ENCODE measurements around the gene GTF2F2. TPM values are rescaled to one million over a fixed set of nuclear protein-coding genes. Genes with fewer than 3 reads are reported as not detected.

GTF2F2 gene
- polyA plus RNA-seq, 2 donors, result 15.1 to 19.0 TPM

DNA sequence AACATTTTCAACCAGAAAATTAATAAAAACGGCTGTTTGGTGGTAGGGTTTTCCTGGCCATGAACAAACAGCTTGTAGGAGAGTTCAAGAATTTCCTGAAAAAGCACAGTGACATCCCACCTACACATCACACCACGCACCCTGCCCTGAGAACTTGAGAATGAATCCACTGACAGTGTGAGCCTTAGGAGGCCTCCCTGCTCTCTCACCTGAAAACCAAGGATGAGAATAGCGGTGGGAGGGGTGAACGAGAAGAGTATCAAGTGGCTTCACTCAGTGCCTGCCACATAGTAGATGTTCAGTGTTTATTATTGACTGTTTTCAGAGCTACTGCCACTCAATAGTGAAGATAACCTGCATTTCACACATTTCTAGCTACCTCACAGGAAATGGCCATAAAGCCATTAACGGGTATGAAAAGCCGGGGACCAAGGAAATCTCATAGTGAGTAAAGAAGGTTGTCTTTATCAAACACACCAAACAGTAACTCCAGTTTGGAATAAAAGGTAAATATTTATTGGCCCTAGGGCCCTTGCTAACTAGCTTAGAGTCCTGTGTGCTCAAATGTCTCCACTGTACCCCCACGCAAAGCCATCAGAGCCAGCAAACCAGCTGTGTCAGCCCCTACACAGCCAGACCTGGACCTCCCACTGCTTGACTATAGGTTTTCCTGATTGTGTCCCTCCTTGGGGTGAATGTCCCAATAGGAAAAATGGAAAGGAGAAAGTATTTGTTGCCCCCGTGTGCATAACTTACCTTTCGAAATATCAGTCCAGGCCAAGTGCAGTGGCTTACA, 180.1 kb downstream of the GTF2F2 start:
- no peaks in the 10 kb centered on the region for H3K9me3 ChIP-seq (ENCODE audit: control insufficient read depth in 2 of 2, insufficient read depth in 1 of 2, low read depth in 1 of 2, low read length in 1 of 2)
- H3K27ac ChIP-seq (ENCODE audit: low read depth in 2 of 2, low read length in 1 of 2), result no peak overlapping the region
- 61 to 64% methylated on average over 9 of the region's 9 CpGs for WGBS, 2 donors
- H3K27me3 ChIP-seq (ENCODE audit: control insufficient read depth in 1 of 2, insufficient read depth in 2 of 2, low read length in 2 of 2), result no peaks in the 10 kb centered on the region
- no peaks in the 10 kb centered on the region for H3K4me1 ChIP-seq (ENCODE audit: control insufficient read depth in 2 of 2, insufficient read depth in 2 of 2, low read length in 1 of 2)
- H3K4me3 ChIP-seq (ENCODE audit: low read depth in 1 of 2, low read length in 2 of 2), result no peak overlapping the region
- no peaks in the 10 kb centered on the region for H3K36me3 ChIP-seq (ENCODE audit: control insufficient read depth in 2 of 2, insufficient read depth in 2 of 2, low read length in 1 of 2)

DNA sequence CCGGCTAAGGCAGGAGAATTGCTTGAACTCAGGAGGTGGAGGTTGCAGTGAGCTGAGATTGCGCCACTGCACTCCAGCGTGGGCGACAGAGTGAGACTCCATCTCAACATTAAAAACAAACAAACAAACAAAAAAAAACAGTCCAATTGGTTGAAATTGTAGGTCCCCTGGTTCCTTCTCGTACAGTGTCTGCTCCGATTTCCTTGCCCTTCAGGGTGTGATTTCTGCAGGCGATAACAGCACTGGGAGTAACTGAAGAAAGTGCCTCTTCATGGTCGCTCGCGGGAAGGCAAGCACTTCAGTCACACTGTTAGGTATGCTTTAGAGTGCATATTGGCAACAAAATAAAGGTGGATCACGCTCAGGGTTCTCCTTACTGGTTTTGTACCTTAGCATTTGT, 181.0 kb downstream of the GTF2F2 start:
- no peaks in the 10 kb centered on the region for H3K4me1 ChIP-seq (ENCODE audit: control insufficient read depth in 2 of 2, insufficient read depth in 2 of 2, low read length in 1 of 2)

DNA sequence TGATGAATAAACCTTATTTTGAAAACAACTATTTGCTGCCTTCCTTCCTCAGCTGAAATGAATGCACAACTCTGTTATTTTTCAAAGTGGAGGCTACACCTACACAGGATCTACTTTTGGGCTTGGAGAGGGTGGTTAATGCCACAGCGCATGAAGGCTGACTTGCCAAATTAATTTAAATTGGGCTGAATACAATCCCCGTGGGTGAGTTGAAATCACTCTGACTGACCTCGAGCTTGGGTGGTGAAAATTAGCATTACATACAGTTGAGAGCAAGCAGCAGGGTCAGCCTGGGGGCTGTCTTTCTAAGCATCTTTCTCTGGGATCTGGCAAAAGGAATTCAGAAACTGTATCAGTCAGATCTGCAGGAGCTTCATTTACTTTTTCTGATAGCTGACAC, 182.2 kb downstream of the GTF2F2 start:
- Histone ChIP-seq H3K9me3 (ENCODE audit: control insufficient read depth in 2 of 2, insufficient read depth in 1 of 2, low read depth in 1 of 2, low read length in 1 of 2) (no peaks in the 10 kb centered on the region), H3K36me3 (ENCODE audit: control insufficient read depth in 2 of 2, insufficient read depth in 2 of 2, low read length in 1 of 2) (no peaks in the 10 kb centered on the region), H3K4me1 (ENCODE audit: control insufficient read depth in 2 of 2, insufficient read depth in 2 of 2, low read length in 1 of 2) (no peaks in the 10 kb centered on the region), H3K4me3 (ENCODE audit: low read depth in 1 of 2, low read length in 2 of 2) (no peak overlapping the region), H3K27ac (ENCODE audit: low read depth in 2 of 2, low read length in 1 of 2) (no peak overlapping the region), H3K27me3 (ENCODE audit: control insufficient read depth in 1 of 2, insufficient read depth in 2 of 2, low read length in 2 of 2) (no peaks in the 10 kb centered on the region)
- 38% methylated on average over 3 of the region's 3 CpGs for WGBS, 2 donors

More for the DNA sequence above, 181.0 kb downstream of the GTF2F2 start:
- 77 to 83% methylated on average over 11 of the region's 11 CpGs for WGBS, 2 donors
- H3K9me3 ChIP-seq (ENCODE audit: control insufficient read depth in 2 of 2, insufficient read depth in 1 of 2, low read depth in 1 of 2, low read length in 1 of 2), result no peaks in the 10 kb centered on the region
- H3K4me3 ChIP-seq (ENCODE audit: low read depth in 1 of 2, low read length in 2 of 2), result no peak overlapping the region
- H3K27me3 ChIP-seq (ENCODE audit: control insufficient read depth in 1 of 2, insufficient read depth in 2 of 2, low read length in 2 of 2), result no peaks in the 10 kb centered on the region
- H3K36me3 ChIP-seq (ENCODE audit: control insufficient read depth in 2 of 2, insufficient read depth in 2 of 2, low read length in 1 of 2), result no peaks in the 10 kb centered on the region
- H3K27ac ChIP-seq (ENCODE audit: low read depth in 2 of 2, low read length in 1 of 2), result no peak overlapping the region

DNA sequence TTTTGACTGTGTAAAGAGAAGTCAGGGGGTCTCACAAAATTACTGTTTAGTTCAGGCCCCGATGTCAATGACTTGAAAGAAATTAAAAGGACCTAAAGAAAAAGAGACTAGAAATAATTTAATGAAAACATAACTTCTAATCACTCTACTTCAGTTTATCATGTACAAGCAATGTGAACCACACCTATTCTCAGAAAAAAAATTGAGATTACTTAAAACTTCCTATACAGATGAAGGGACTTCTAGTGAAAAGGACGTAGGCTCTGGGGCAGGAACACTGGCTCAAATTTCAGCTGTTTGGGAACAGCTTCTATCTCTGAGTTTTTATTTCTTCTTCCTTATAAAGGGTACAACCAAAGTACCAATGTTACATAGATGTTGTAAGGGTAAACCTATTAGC, 182.7 kb downstream of the GTF2F2 start:
- Histone ChIP-seq H3K27me3 (ENCODE audit: control insufficient read depth in 1 of 2, insufficient read depth in 2 of 2, low read length in 2 of 2) (no peaks in the 10 kb centered on the region), H3K4me3 (ENCODE audit: low read depth in 1 of 2, low read length in 2 of 2) (no peak overlapping the region), H3K27ac (ENCODE audit: low read depth in 2 of 2, low read length in 1 of 2) (no peak overlapping the region), H3K4me1 (ENCODE audit: control insufficient read depth in 2 of 2, insufficient read depth in 2 of 2, low read length in 1 of 2) (no peaks in the 10 kb centered on the region), H3K9me3 (ENCODE audit: control insufficient read depth in 2 of 2, insufficient read depth in 1 of 2, low read depth in 1 of 2, low read length in 1 of 2) (no peaks in the 10 kb centered on the region), H3K36me3 (ENCODE audit: control insufficient read depth in 2 of 2, insufficient read depth in 2 of 2, low read length in 1 of 2) (no peaks in the 10 kb centered on the region)
- WGBS, 2 donors, result 75 to 83% methylated on average over 2 of the region's 2 CpGs

DNA sequence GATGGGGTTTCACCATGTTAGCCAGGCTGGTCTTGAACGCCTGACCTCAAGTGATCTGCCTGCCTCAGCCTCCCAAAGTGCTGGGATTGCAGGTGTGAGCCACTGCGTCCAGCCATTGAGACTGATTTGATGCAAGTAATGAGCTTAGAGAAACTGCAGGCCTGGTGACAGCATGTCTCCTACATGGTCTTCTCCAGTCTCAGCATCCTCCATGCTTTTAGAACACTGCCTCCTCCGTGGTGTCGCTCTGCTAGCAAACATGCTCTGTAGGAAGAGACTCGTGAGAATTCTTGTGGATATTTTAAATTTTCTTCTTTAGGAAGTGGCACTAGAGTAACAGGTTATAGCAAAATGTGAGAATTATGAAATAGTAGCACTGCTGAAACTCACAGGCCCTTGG, 183.6 kb downstream of the GTF2F2 start:
- no peaks in the 10 kb centered on the region for H3K9me3 ChIP-seq (ENCODE audit: control insufficient read depth in 2 of 2, insufficient read depth in 1 of 2, low read depth in 1 of 2, low read length in 1 of 2)
- no peaks in the 10 kb centered on the region for H3K36me3 ChIP-seq (ENCODE audit: control insufficient read depth in 2 of 2, insufficient read depth in 2 of 2, low read length in 1 of 2)
- no peaks in the 10 kb centered on the region for H3K27me3 ChIP-seq (ENCODE audit: control insufficient read depth in 1 of 2, insufficient read depth in 2 of 2, low read length in 2 of 2)
- no peak overlapping the region for H3K4me3 ChIP-seq (ENCODE audit: low read depth in 1 of 2, low read length in 2 of 2)
- H3K27ac ChIP-seq (ENCODE audit: low read depth in 2 of 2, low read length in 1 of 2), result no peak overlapping the region
- 82 to 86% methylated on average over 5 of the region's 5 CpGs for WGBS, 2 donors
- no peaks in the 10 kb centered on the region for H3K4me1 ChIP-seq (ENCODE audit: control insufficient read depth in 2 of 2, insufficient read depth in 2 of 2, low read length in 1 of 2)

DNA sequence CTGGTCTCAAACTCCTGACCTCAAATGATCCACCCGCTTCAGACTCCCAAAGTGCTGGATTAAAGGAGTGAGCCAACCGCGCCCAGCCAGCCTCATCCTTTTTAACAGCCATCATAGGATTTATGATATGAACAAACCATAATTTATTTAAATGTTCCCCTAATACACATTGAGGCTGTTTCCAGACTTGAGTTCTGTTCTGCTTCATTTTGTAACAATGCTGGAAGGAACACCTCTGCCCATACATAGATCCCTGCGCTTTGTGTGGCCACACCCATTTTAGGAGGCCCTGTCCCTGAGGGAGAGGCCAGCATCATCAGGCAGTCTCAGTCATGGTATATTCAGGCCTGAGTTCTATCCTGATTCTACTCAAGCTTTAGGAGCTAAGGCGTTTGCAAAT, 184.8 kb downstream of the GTF2F2 start:
- Histone ChIP-seq H3K36me3 (ENCODE audit: control insufficient read depth in 2 of 2, insufficient read depth in 2 of 2, low read length in 1 of 2) (no peaks in the 10 kb centered on the region), H3K27me3 (ENCODE audit: control insufficient read depth in 1 of 2, insufficient read depth in 2 of 2, low read length in 2 of 2) (no peaks in the 10 kb centered on the region), H3K27ac (ENCODE audit: low read depth in 2 of 2, low read length in 1 of 2) (no peak overlapping the region), H3K4me3 (ENCODE audit: low read depth in 1 of 2, low read length in 2 of 2) (no peak overlapping the region), H3K4me1 (ENCODE audit: control insufficient read depth in 2 of 2, insufficient read depth in 2 of 2, low read length in 1 of 2) (no peaks in the 10 kb centered on the region), H3K9me3 (ENCODE audit: control insufficient read depth in 2 of 2, insufficient read depth in 1 of 2, low read depth in 1 of 2, low read length in 1 of 2) (no peaks in the 10 kb centered on the region)
- 81 to 84% methylated on average over 5 of the region's 5 CpGs for WGBS, 2 donors

DNA sequence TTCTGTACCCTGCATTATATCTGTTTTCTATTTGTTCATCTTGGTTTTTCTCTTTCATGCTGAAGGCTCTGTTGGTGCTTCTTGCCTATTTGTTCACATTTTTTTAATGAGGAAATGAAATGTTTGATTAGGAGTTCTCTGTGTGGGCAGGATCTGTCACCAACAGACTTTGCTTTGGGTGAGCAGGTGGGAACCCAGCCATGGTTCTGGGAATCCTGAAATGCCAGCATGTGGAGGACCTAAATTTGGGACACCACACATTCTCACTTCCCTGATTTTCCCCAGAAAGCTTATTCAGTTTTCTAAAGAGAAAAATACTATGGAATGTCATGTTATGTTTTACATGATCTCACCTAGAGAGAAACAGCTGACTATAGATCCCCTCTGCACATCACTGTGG, 186.7 kb downstream of the GTF2F2 start:
- no peaks in the 10 kb centered on the region for H3K27me3 ChIP-seq (ENCODE audit: control insufficient read depth in 1 of 2, insufficient read depth in 2 of 2, low read length in 2 of 2)
- H3K36me3 ChIP-seq (ENCODE audit: control insufficient read depth in 2 of 2, insufficient read depth in 2 of 2, low read length in 1 of 2), result no peaks in the 10 kb centered on the region
- H3K4me3 ChIP-seq (ENCODE audit: low read depth in 1 of 2, low read length in 2 of 2), result no peak overlapping the region
- no peaks in the 10 kb centered on the region for H3K9me3 ChIP-seq (ENCODE audit: control insufficient read depth in 2 of 2, insufficient read depth in 1 of 2, low read depth in 1 of 2, low read length in 1 of 2)
- peaks cover 0 to 2% of the 10 kb centered on the region in 2 donors for H3K4me1 ChIP-seq (ENCODE audit: control insufficient read depth in 2 of 2, insufficient read depth in 2 of 2, low read length in 1 of 2)
- no peak overlapping the region for H3K27ac ChIP-seq (ENCODE audit: low read depth in 2 of 2, low read length in 1 of 2)

DNA sequence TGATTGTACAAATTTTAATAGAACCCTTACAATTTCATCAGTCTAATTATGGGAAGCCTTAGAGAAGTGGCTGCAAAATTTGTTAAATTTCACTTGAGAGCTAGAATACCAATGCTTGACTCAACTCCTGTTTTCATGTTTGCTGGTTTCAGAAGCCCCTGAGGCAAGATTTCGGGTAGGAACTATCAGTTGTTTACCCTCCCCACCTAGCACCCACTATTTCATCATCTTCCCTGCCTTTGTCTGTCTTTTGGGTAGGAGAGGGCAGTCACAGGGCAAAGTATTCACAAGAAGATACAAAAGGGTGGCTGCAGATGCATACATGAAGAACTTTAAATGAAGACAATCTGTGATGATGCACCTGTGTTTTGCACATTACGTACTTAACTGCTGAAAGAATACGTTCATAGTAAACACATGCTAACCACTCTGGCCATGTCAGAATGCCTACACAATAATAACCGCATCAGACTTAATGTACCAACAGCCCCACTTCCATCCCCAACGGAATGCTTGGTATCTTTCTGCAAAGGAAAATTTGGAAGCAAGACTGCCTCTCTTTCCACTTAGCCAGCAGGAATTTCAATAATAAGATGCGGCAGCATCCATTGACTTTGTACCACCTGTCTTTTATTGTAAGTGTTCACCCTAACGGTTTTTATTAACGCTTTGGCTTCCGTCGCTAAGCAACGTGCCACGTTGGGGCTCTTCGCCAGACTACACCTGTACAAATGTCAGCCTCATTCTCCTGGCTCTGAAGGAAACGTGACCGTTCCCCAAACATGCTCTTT, 190.2 kb downstream of the GTF2F2 start:
- H3K4me3 ChIP-seq (ENCODE audit: low read depth in 1 of 2, low read length in 2 of 2), result peak overlapping the region in 1 of 2 donors; percentile 46
- H3K9me3 ChIP-seq (ENCODE audit: control insufficient read depth in 2 of 2, insufficient read depth in 1 of 2, low read depth in 1 of 2, low read length in 1 of 2), result no peaks in the 10 kb centered on the region
- no peaks in the 10 kb centered on the region for H3K27me3 ChIP-seq (ENCODE audit: control insufficient read depth in 1 of 2, insufficient read depth in 2 of 2, low read length in 2 of 2)
- WGBS, 2 donors, result 12 to 14% methylated on average over 15 of the region's 15 CpGs
- H3K4me1 ChIP-seq (ENCODE audit: control insufficient read depth in 2 of 2, insufficient read depth in 2 of 2, low read length in 1 of 2), result peaks cover 0 to 2% of the 10 kb centered on the region in 2 donors
- no peak overlapping the region for H3K27ac ChIP-seq (ENCODE audit: low read depth in 2 of 2, low read length in 1 of 2)
- H3K36me3 ChIP-seq (ENCODE audit: control insufficient read depth in 2 of 2, insufficient read depth in 2 of 2, low read length in 1 of 2), result no peaks in the 10 kb centered on the region

DNA sequence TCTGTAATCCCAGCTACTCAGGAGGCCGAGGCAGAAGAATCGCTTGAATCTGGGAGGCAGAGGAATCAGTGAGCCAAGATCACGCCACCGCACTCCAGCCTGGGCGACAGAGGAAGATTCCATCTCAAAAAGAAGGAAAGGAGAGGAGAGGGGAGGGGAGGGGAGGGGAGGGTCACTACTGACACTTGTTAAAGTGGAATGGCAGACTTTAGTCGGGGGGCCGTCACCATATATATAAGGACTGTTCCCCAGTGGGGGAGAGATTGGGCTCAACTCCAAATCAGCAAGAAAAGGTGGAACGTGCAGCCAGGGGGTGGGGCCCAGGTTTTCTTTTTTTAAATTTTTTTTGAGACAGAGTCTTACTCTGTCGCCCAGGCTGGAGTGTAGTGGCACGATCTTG, 194.5 kb downstream of the GTF2F2 start:
- Histone ChIP-seq H3K36me3 (ENCODE audit: control insufficient read depth in 2 of 2, insufficient read depth in 2 of 2, low read length in 1 of 2) (no peaks in the 10 kb centered on the region), H3K27me3 (ENCODE audit: control insufficient read depth in 1 of 2, insufficient read depth in 2 of 2, low read length in 2 of 2) (no peaks in the 10 kb centered on the region), H3K9me3 (ENCODE audit: control insufficient read depth in 2 of 2, insufficient read depth in 1 of 2, low read depth in 1 of 2, low read length in 1 of 2) (no peaks in the 10 kb centered on the region), H3K4me1 (ENCODE audit: control insufficient read depth in 2 of 2, insufficient read depth in 2 of 2, low read length in 1 of 2) (peaks cover 0 to 2% of the 10 kb centered on the region in 2 donors), H3K27ac (ENCODE audit: low read depth in 2 of 2, low read length in 1 of 2) (no peak overlapping the region), H3K4me3 (ENCODE audit: low read depth in 1 of 2, low read length in 2 of 2) (no peak overlapping the region)
- 83 to 91% methylated on average over 7 to 10 of the region's 10 CpGs for WGBS, 2 donors
